Measurements from ENCODE around the gene NDUFAB1.

DNA sequence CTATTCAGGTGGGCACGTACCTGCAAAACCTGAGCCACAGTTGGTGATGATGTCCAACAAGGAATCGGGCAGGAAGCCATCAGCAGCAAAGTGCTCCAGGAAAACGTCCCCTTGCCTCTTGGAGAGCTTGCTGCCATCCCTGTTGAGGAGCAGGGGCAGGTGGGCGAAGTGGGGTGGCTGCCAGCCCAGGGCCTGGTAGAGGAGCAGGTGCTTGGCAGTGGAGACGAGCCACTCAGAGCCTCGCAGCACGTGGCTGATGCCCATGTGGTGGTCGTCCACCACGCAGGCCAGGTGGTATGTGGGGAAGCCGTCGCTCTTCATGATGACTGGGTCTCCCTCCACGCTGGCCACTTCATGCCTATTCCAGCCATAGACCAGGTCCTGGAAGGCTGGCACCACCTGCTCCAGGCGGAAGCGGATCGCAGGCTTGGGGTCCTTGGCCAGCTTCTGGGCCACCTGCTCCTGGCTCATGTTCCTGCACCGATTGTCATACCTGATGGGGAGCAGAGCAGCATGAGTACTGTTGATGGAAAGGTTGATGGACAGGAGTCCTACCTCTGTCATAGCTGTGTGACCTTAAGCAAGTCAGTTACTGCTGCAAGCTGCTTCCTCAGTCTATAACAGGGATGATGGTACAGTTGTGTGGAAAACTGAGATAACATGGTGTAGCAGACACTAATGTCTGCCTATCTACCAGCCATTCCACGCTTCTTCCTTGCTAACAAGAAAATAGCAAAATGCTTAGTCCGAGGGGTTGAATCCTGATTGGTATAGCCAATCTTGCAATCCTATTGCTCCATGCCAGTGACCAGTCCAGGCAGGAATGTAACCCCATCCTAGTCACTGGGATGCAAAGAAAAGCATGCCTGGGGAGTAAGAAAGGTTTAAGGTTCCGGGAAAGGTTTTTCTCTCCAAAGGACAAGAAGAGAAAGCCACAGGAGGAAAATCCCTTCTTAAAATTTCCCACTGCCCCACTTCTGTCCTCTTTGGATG is 61.0 kb downstream of the NDUFAB1 start:
- TF ChIP-seq, protein P1, sequence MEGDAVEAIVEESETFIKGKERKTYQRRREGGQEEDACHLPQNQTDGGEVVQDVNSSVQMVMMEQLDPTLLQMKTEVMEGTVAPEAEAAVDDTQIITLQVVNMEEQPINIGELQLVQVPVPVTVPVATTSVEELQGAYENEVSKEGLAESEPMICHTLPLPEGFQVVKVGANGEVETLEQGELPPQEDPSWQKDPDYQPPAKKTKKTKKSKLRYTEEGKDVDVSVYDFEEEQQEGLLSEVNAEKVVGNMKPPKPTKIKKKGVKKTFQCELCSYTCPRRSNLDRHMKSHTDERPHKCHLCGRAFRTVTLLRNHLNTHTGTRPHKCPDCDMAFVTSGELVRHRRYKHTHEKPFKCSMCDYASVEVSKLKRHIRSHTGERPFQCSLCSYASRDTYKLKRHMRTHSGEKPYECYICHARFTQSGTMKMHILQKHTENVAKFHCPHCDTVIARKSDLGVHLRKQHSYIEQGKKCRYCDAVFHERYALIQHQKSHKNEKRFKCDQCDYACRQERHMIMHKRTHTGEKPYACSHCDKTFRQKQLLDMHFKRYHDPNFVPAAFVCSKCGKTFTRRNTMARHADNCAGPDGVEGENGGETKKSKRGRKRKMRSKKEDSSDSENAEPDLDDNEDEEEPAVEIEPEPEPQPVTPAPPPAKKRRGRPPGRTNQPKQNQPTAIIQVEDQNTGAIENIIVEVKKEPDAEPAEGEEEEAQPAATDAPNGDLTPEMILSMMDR (IDR thresholded peaks at IDR 0.05), result no peak
- no peak for TF ChIP-seq POLR2A (IDR thresholded peaks at IDR 0.05; ENCODE audit: low read depth)
- no peak for TF ChIP-seq EP300 (IDR thresholded peaks at IDR 0.05)
- TF ChIP-seq POLR2AphosphoS5 (IDR thresholded peaks at IDR 0.05), result no peak
